A172 (cell line): ENCODE data around the gene CADPS2. TPM values are rescaled to one million over a fixed set of nuclear protein-coding genes. Genes with fewer than 3 reads are reported as not detected.
A peak's percentile ranks its signal among the peaks of the same experiment; 100 is the strongest.
"Not testable (repeated sequence)": the region's sequence is repeated elsewhere in the genome, so short reads cannot be mapped to it uniquely, and the experiment has no call there.

Source experiments
- DNase-seq: peaks from one replicate; pipeline ENCODE4 v3.0.0-alpha.2; 2015; ENCODE audit warnings: low spot score
- total RNA-seq: library from RNA; depleted of rRNA; stranded (reverse); fragments of >200 nt; shearing (Covaris generic); gene quantifications from 2 replicates; pipeline ENCODE4 v1.2.3, GENCODE V29; 2014; rRNA removed

The CADPS2 gene
- total RNA-seq, 1 experiment from 2014 or later = 3.4 TPM

DNA sequence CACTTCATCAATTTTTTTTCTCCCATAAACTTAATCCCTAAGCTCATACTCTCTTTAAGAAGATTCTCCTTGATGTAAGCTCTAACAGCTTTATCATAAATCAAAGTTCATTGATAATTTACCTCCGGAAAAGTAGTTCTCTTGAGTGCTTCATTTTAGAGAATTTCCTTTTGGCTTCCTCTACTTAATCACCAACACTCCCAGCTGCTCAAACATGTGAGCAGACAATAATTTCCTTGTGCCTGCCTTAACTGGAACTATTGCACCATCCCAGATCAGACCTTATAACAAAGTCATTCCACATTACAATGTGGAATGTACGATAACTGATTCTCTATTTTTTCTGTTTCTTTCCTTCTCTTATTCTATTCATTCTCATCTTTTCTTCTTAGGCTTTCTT, 587.6 kb downstream of the CADPS2 start:
- DNase-seq = no peak

DNA sequence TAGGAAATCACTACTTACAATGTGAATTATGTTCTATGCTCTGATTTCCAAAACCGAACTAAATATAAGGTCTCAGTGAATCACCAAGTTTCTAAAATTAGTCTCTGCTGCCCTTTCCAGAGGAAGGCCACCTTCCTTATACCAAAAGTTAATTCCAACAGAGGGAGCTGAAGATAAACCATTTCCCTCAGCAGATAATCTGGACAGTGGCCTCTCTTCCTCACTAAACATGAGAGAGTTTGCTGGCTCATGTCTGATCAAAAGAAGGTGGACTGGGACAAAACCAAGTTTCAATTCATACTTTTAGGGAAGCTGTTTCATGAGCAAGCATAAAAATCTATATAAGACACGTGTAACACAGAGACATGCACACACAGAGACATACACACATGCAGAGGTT, 588.1 kb downstream of the CADPS2 start:
- DNase-seq = peak; percentile 5

DNA sequence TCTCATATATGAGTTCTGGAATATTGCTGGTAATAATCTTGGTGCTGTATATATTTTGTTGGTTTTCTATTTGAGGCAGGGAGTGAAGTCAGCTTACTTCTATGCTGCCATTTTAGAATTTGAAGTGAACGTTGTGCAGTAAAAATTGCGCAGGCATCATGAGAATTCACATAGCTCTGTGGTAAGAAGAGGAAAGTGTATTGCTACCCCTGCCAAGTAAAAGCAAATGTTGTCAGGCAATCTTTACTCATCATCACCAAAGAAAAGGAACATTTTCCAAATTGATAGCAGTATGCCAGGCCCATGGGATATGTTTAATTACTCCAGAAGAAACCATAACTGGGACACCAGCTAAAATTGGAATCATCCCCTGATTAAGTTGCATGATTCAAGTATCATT, 595.1 kb downstream of the CADPS2 start:
- DNase-seq = no peak

DNA sequence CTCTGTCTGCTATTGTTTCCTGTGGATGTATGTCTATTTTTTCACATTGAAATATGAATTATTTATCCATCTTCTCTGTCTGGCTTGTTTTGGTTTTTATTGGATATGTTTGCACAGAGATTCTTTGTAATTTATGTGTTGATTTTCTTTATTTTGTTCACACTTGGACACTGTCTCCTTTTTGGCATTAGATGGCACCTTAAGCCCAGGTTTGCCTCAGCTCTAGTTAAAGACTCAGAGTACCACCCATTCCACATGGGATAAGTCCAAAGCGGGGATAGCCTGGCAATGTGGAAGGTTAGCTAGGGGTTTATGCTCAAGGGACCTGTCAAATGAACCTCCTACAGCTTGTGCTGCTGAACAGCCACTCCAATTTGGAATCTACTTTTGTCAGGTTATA, 595.8 kb downstream of the CADPS2 start:
- no peak for DNase-seq

DNA sequence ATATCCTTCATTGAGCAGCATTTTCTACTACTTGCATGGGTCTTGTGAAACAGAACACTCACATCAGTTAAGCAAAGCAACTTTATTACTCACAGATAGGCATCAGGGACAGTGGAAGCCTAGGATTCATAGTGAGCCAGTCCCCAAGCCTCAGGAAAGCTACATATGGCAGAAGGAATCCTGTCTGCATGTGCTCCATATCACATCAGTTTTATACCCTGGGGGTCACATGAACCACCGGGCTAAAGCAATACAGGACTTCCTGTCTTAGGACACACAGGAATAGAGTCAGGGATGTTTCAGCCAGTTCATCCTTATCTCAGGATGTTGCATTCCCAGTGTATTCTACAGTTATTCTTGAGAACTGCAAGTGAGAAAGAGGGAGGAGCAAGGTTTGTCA, 596.8 kb downstream of the CADPS2 start:
- DNase-seq = no peak

DNA sequence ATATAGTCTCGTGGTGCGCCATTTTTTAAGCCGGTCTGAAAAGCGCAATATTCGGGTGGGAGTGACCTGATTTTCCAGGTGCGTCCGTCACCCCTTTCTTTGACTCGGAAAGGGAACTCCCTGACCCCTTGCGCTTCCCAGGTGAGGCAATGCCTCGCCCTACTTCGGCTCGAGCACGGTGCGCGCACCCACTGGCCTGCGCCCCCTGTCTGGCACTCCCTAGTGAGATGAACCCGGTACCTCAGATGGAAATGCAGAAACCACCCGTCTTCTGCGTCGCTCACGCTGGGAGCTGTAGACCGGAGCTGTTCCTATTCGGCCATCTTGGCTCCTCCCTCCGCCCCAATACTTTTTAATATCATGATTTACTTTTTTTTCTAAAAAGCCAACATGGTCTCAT, 601.7 kb downstream of the CADPS2 start:
- DNase-seq = not testable (repeated sequence)

DNA sequence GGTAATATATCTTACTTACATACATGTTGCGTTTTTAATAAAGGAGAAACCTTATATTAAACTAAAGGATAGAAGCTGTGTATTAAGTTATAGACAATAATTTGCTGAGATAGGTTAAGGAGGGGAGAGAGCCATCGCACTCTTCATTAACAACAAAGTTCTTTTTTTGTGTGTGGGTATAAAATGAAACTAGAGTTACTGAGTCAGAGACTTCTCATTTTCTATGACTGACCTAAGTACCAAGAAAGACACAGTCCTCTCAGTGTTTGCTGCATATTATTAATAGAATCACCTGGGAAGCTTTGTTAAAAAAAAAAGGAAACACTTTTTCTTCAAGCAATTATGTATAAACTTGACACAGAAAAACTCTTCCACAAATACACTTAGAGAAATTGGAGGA, 613.1 kb downstream of the CADPS2 start:
- DNase-seq = no peak

DNA sequence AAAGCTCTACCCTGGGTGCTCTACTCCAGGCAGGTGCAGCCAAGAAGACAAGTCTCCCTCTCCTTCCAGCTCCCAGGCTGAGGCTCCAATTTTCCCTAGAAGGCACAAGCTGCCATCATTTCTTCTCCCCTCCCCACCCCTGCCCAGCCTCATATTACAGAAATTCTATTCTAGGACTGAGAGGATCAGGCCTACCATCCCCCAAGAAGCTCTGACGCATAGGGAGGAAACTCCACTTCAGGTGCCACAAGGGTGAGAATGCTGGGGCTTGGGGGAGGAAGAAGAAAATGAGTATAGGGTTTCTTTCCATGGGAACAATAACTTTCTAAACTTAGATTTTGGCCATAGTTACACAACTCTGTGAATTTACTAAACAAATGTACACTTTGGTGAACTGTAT, 617.0 kb downstream of the CADPS2 start:
- DNase-seq = no peak

Other genes with a start within 250 kb of the CADPS2 start
- gene RNF133, start 187.3 kb downstream of the CADPS2 start, total RNA-seq = 0.17 TPM in 1 of 2 replicates, not detected in the other
- not detected in 2 replicates for gene RNF148, start 183.5 kb downstream of the CADPS2 start, total RNA-seq
- gene TAS2R16, start 109.2 kb upstream of the CADPS2 start, total RNA-seq = not detected in 2 replicates